HG03439 (cell line): ENCODE results near the gene POLN.
"Not testable (repeated sequence)": the region's sequence is repeated elsewhere in the genome, so short reads cannot be mapped to it uniquely, and the experiment has no call there.

Experiments
- ATAC-seq: cut with Tn5 transposase; IDR thresholded peaks from one replicate; pipeline ENCODE4 v1.9.1; 2021; ENCODE audit warnings: mild to moderate bottlenecking, moderate library complexity; ENCODE audit not compliant: unreplicated experiment

The POLN gene

GRCh38 chr4:2172161-2172560 is 69.8 kb downstream of the POLN start:
- ATAC-seq = no peak

GRCh38 chr4:2168469-2169319 is 73.2 kb downstream of the POLN start:
- no peak for ATAC-seq

- ATAC-seq = no peak
Measured at GRCh38 chr4:2166253-2166652, 75.7 kb downstream of the POLN start.

GRCh38 chr4:2165391-2165790 is 76.5 kb downstream of the POLN start:
- ATAC-seq = no peak

GRCh38 chr4:2163311-2163821 is 78.6 kb downstream of the POLN start:
- no peak for ATAC-seq

GRCh38 chr4:2161092-2161703 is 80.7 kb downstream of the POLN start:
- not testable (repeated sequence) for ATAC-seq

GRCh38 chr4:2159931-2160330 is 82.0 kb downstream of the POLN start:
- no peak for ATAC-seq

- no peak for ATAC-seq
Measured at GRCh38 chr4:2155246-2155645, 86.7 kb downstream of the POLN start.

GRCh38 chr4:2154215-2154740 is 87.6 kb downstream of the POLN start:
- ATAC-seq = no peak

GRCh38 chr4:2151544-2151943 is 90.4 kb downstream of the POLN start:
- no peak for ATAC-seq

GRCh38 chr4:2150076-2150475 is 91.8 kb downstream of the POLN start:
- no peak for ATAC-seq

GRCh38 chr4:2142630-2143427 is 99.1 kb downstream of the POLN start:
- ATAC-seq = no peak

GRCh38 chr4:2141762-2142451 is 100.0 kb downstream of the POLN start:
- no peak for ATAC-seq

- no peak for ATAC-seq
Measured at GRCh38 chr4:2141022-2141761, 100.7 kb downstream of the POLN start.

GRCh38 chr4:2138846-2139500 is 102.9 kb downstream of the POLN start:
- ATAC-seq = no peak

- ATAC-seq = no peak
Measured at GRCh38 chr4:2136726-2137125, 105.2 kb downstream of the POLN start.

- ATAC-seq = no peak
Measured at GRCh38 chr4:2135083-2135482, 106.8 kb downstream of the POLN start.

- no peak for ATAC-seq
Measured at GRCh38 chr4:2132438-2132837, 109.5 kb downstream of the POLN start.

- ATAC-seq = no peak
Measured at GRCh38 chr4:2127609-2128332, 114.2 kb downstream of the POLN start.
